ENCODE data around the gene SNCAIP. TPM values are rescaled to one million over a fixed set of nuclear protein-coding genes. Genes with fewer than 3 reads are reported as not detected.

SNCAIP gene
- total RNA-seq, 2 donors from 2014 or later: 8.1 to 9.5 TPM

GRCh38 chr5:122368510-122369251, 56.6 kb downstream of the SNCAIP start:
- TF ChIP-seq CTCF (IDR thresholded peaks at IDR 0.05): no peak
- H3K27ac ChIP-seq: no peak overlapping the region
- H3K27me3 ChIP-seq: no peaks in the 10 kb centered on the region
- no peak overlapping the region for H3K4me3 ChIP-seq
- no peaks in the 10 kb centered on the region for H3K9me3 ChIP-seq
- DNase-seq (ENCODE audit: low spot score): no peak
- H3K36me3 ChIP-seq: no peaks in the 10 kb centered on the region
- no peaks in the 10 kb centered on the region for H3K4me1 ChIP-seq

- Histone ChIP-seq H3K9me3 (no peaks in the 10 kb centered on the region), H3K27ac (no peak overlapping the region), H3K4me3 (no peak overlapping the region), H3K27me3 (no peaks in the 10 kb centered on the region), H3K4me1 (no peaks in the 10 kb centered on the region), H3K36me3 (no peaks in the 10 kb centered on the region)
- no peak for DNase-seq (ENCODE audit: low spot score)
- no peak for TF ChIP-seq CTCF (IDR thresholded peaks at IDR 0.05)
Measured at GRCh38 chr5:122369253-122369815, 57.3 kb downstream of the SNCAIP start.

GRCh38 chr5:122371511-122372151, 59.6 kb downstream of the SNCAIP start:
- no peak overlapping the region for H3K4me3 ChIP-seq
- H3K27me3 ChIP-seq: no peaks in the 10 kb centered on the region
- TF ChIP-seq CTCF (IDR thresholded peaks at IDR 0.05): no peak
- no peak for DNase-seq (ENCODE audit: low spot score)
- H3K4me1 ChIP-seq: no peaks in the 10 kb centered on the region
- no peak overlapping the region for H3K27ac ChIP-seq
- no peaks in the 10 kb centered on the region for H3K36me3 ChIP-seq
- H3K9me3 ChIP-seq: no peaks in the 10 kb centered on the region

GRCh38 chr5:122374110-122374509, 62.1 kb downstream of the SNCAIP start:
- no peaks in the 10 kb centered on the region for H3K9me3 ChIP-seq
- H3K4me3 ChIP-seq: no peak overlapping the region
- H3K27ac ChIP-seq: no peak overlapping the region
- H3K27me3 ChIP-seq: no peaks in the 10 kb centered on the region
- no peak for DNase-seq (ENCODE audit: low spot score)
- TF ChIP-seq CTCF (IDR thresholded peaks at IDR 0.05): no peak
- no peaks in the 10 kb centered on the region for H3K4me1 ChIP-seq
- H3K36me3 ChIP-seq: no peaks in the 10 kb centered on the region

- H3K27me3 ChIP-seq: no peaks in the 10 kb centered on the region
- no peaks in the 10 kb centered on the region for H3K9me3 ChIP-seq
- no peaks in the 10 kb centered on the region for H3K36me3 ChIP-seq
- no peaks in the 10 kb centered on the region for H3K4me1 ChIP-seq
- TF ChIP-seq CTCF (IDR thresholded peaks at IDR 0.05): no peak
- no peak overlapping the region for H3K27ac ChIP-seq
- H3K4me3 ChIP-seq: no peak overlapping the region
- DNase-seq (ENCODE audit: low spot score): no peak
Measured at GRCh38 chr5:122375801-122376200, 63.8 kb downstream of the SNCAIP start.

Measured in right atrium auricular region (tissue), 2 donors.